OCI-LY7 (cell line): Measurements from ENCODE around the gene EIF4E2. TPM values are rescaled to one million over a fixed set of nuclear protein-coding genes. Genes with fewer than 3 reads are reported as not detected.

ENCODE experiments used
- BruUV-seq: library from RNA; stranded (reverse); fragments of 400-500 nt; replicated peaks from 2 replicates; lab custom pipeline; 2021; lab: Mats Ljungman, UMichigan
- CTCF ChIA-PET: fragments of 300-600 bp; sonication (Branson Sonifier 250); formaldehyde crosslinking; loops from one replicate; lab custom pipeline; 2022; ENCODE audit warnings: antibody characterized with exemption; ENCODE audit not compliant: unreplicated experiment; lab: Charles Lee
- POLR2A ChIA-PET: fragments of 300-600 bp; sonication (Branson Sonifier 250); formaldehyde crosslinking; loops from one replicate; lab custom pipeline; 2022; ENCODE audit warnings: antibody characterized with exemption; lab: Charles Lee
- DNase-seq: peaks from one replicate; pipeline ENCODE4 v3.0.0-alpha.2; 2015; ENCODE audit warnings: low spot score
- H2AFZ ChIP-seq: fragments of 200-600 bp; sonication (generic), shearing (Covaris generic); 2 replicates; pipeline ENCODE4 v1.6.1; 2014; ENCODE audit warnings: mild to moderate bottlenecking, antibody characterized with exemption, low read length, moderate library complexity
- H3K27ac ChIP-seq: fragments of 200-600 bp; sonication (generic); 2 replicates; pipeline ENCODE4 v1.5.1; 2014; ENCODE audit warnings: mixed run types, low read depth, mild to moderate bottlenecking, moderate library complexity, low read length, inconsistent platforms; ENCODE audit not compliant: poor library complexity, severe bottlenecking
- H3K36me3 ChIP-seq: fragments of 200-600 bp; sonication (generic); 2 replicates; pipeline ENCODE4 v1.6.1; 2014; ENCODE audit warnings: mild to moderate bottlenecking, antibody characterized with exemption, low read length, moderate library complexity, mixed read lengths; ENCODE audit not compliant: insufficient read depth
- H3K4me1 ChIP-seq: fragments of 200-600 bp; sonication (generic); 2 replicates; pipeline ENCODE4 v1.5.1; 2014; ENCODE audit warnings: mild to moderate bottlenecking, low read length; ENCODE audit not compliant: insufficient read depth, poor library complexity, severe bottlenecking
- H3K4me2 ChIP-seq: fragments of 200-600 bp; sonication (generic); 2 replicates; pipeline ENCODE4 v1.6.1; 2014; ENCODE audit warnings: mild to moderate bottlenecking, low read length
- H3K4me3 ChIP-seq: fragments of 200-600 bp; sonication (generic); 2 replicates; pipeline ENCODE4 v1.5.1; 2014; ENCODE audit warnings: mild to moderate bottlenecking, low read depth, low read length; ENCODE audit not compliant: poor library complexity, severe bottlenecking
- H3K79me2 ChIP-seq: fragments of 200-600 bp; sonication (generic); 2 replicates; pipeline ENCODE4 v1.6.1; 2016; ENCODE audit warnings: low read depth, mild to moderate bottlenecking, low read length, moderate library complexity, mixed read lengths; ENCODE audit not compliant: insufficient read depth
- H3K9me2 ChIP-seq: fragments of 200-600 bp; sonication (generic); 2 replicates; pipeline ENCODE4 v1.6.1; 2016; ENCODE audit warnings: mild to moderate bottlenecking, low read length, mixed read lengths; ENCODE audit not compliant: insufficient read depth
- H3K9me3 ChIP-seq: fragments of 200-600 bp; sonication (generic); 2 replicates; pipeline ENCODE4 v1.6.1; 2014; ENCODE audit warnings: mild to moderate bottlenecking, mixed run types, low read length, mixed read lengths
- H4K20me1 ChIP-seq: fragments of 200-600 bp; sonication (generic); 2 replicates; pipeline ENCODE4 v1.6.1; 2014; ENCODE audit warnings: mild to moderate bottlenecking, antibody characterized with exemption, low read length, moderate library complexity, mixed read lengths; ENCODE audit not compliant: insufficient read depth
- CTCF ChIP-seq: fragments of 200-600 bp; sonication (generic); conservative IDR thresholded peaks from 2 replicates; pipeline ENCODE4 v1.5.1; 2014; ENCODE audit warnings: mild to moderate bottlenecking, antibody characterized with exemption, low read length, moderate library complexity, mixed read lengths
- EZH2phosphoT487 ChIP-seq: fragments of 200-600 bp; sonication (generic); IDR thresholded peaks from 2 replicates; pipeline ENCODE4 v1.6.1; 2018; ENCODE audit warnings: low read depth, borderline replicate concordance, mild to moderate bottlenecking, mixed run types, antibody characterized with exemption, low read length, moderate library complexity, mixed read lengths
- intact Hi-C: fragments of 100-400 bp; cut with micrococcal nuclease; formaldehyde crosslinking; loops from one replicate; pipeline ENCODE4 v1.10.0; 2022; ENCODE audit not compliant: unreplicated experiment
- total RNA-seq, 2 experiments: library from RNA; depleted of rRNA in 1 of 2; stranded (reverse); fragments of >200 nt in 1 of 2; shearing (Covaris generic) in 1 of 2; gene quantifications; 2 replicates each; pipeline ENCODE4 v1.2.3, GENCODE V29; 2014 to 2022

The EIF4E2 gene
- total RNA-seq, 2 experiments from 2014 or later = 59.9 to 76.3 TPM

GRCh38 chr2:232534940-232535651, 15.4 kb upstream of the EIF4E2 start:
- H4K20me1 ChIP-seq = no peaks in the 10 kb centered on the region
- no peak overlapping the region for H3K4me2 ChIP-seq
- CTCF ChIA-PET = no interaction called here
- POLR2A ChIA-PET = no interaction called here
- H2AFZ ChIP-seq = no peak overlapping the region
- no TSS peak for BruUV-seq
- no peak for DNase-seq
- no peaks in the 10 kb centered on the region for H3K79me2 ChIP-seq
- H3K9me2 ChIP-seq = no peaks in the 10 kb centered on the region
- H3K4me3 ChIP-seq = no peak overlapping the region
- 0 out of 2 replicates have a peak, but pooled peaks cover 6% of the 10 kb centered on the region for H3K9me3 ChIP-seq
- intact Hi-C loops = no loop called here
- H3K36me3 ChIP-seq = no peaks in the 10 kb centered on the region; the same call in 1 of the 2 replicates
- TF ChIP-seq CTCF (no peak), EZH2phosphoT487 (no peak)
- H3K27ac ChIP-seq = no peak overlapping the region
- peaks cover 33% of the 10 kb centered on the region for H3K4me1 ChIP-seq

- DNase-seq = no peak
- no peak overlapping the region for H3K4me2 ChIP-seq
- no peaks in the 10 kb centered on the region; the same call in 1 of the 2 replicates for H3K36me3 ChIP-seq
- H3K4me3 ChIP-seq = no peak overlapping the region
- ChIA-PET CTCF (no interaction called here), POLR2A (no interaction called here)
- no peaks in the 10 kb centered on the region for H3K79me2 ChIP-seq
- TF ChIP-seq EZH2phosphoT487 (no peak), CTCF (no peak)
- peaks cover 29% of the 10 kb centered on the region for H3K4me1 ChIP-seq
- no peak overlapping the region for H2AFZ ChIP-seq
- H4K20me1 ChIP-seq = no peaks in the 10 kb centered on the region
- H3K9me3 ChIP-seq = 0 out of 2 replicates have a peak, but pooled peaks cover 6% of the 10 kb centered on the region
- no peaks in the 10 kb centered on the region for H3K9me2 ChIP-seq
- intact Hi-C loops = no loop called here
- H3K27ac ChIP-seq = no peak overlapping the region
- no TSS peak for BruUV-seq
Observed at GRCh38 chr2:232535761-232536530, 14.5 kb upstream of the EIF4E2 start.
